Prostate gland (tissue), 2 donors: ENCODE measurements around the gene UBE4B.

Experiments used
- CTCF ChIP-seq, 4 experiments: fragments of 200-600 bp in 2 of 4; fragments of 450-650 bp in 2 of 4; sonication (generic) in 2 of 4; IDR thresholded peaks; 1 replicate in 3 of 4; 2 replicates in 1 of 4; pipeline ENCODE4 v1.5.1; 2016 to 2019; ENCODE audit warnings: antibody characterized with exemption in 4 of 4, mild to moderate bottlenecking in 2 of 4, moderate library complexity in 2 of 4
- POLR2AphosphoS5 ChIP-seq: sonication (generic); formaldehyde crosslinking; IDR thresholded peaks from one replicate; pipeline ENCODE4 v1.6.1; 2017; ENCODE audit warnings: antibody characterized with exemption

GRCh38 chr1:10186331-10187025 lies 153.7 kb downstream of the UBE4B start:
- TF ChIP-seq POLR2AphosphoS5 = no peak
- no peak for TF ChIP-seq CTCF (IDR thresholded peaks at IDR 0.05)
